CD4-positive, alpha-beta T cell treated with Interferon gamma for 1 hour (primary cell): ENCODE measurements around the gene IL10RA.
A peak's percentile ranks its signal among the peaks of the same experiment; 100 is the strongest.

Experiments used
- DNase-seq: peaks from one replicate; pipeline ENCODE4 v3.0.0-alpha.2; 2020

The IL10RA gene

DNA sequence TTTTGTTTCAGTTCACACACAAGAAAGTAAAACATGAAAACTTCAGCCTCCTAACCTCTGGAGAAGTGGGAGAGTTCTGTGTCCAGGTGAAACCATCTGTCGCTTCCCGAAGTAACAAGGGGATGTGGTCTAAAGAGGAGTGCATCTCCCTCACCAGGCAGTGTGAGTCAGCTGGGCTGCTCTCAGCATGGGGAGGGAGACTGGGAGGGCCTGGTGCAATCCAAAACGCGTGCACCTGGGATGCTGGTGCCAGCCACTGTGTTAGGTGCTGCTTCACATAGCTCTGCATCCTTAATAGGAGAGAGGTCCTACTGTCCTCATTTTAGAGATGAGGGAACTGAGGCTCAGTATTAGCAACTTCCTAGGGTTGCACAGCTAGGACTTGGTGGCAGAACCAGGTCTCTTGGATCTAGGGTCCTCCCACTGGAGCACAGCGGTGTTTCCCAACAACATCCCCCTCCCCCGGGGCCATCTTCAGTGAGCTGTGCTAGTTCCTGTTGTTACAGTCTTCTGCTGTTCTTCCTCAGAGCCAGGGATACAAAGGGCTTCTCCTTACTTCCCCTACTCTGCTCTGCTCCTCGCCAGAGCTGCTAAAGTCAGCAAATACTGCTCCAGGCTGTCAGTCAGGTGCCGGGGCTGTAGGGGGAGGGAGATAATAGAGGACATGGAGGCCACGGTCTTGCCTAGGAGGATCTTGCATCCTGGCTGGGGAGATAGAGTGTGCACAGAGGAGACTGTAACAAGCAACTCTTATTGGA lies 8.0 kb downstream of the IL10RA start:
- no peak for DNase-seq

DNA sequence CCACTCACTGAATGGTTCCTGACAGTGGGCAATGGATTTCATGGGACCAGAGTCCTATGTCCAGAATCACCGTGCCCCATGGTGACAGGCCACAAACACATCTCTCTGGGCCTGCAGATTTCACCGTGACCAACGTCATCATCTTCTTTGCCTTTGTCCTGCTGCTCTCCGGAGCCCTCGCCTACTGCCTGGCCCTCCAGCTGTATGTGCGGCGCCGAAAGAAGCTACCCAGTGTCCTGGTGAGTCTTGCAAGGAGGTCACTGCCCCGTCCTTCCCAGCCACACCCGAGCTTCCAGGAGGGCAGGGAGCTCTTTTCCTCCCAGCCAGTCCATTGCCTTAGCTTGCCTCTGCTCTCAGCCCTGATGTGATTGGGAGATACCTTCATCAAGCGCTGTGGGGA lies 9.3 kb downstream of the IL10RA start:
- no peak for DNase-seq

GRCh38 chr11:117996058-117996457 lies 9.9 kb downstream of the IL10RA start:
- DNase-seq: no peak

GRCh38 chr11:117997406-117997805 lies 11.2 kb downstream of the IL10RA start:
- DNase-seq: no peak

DNA sequence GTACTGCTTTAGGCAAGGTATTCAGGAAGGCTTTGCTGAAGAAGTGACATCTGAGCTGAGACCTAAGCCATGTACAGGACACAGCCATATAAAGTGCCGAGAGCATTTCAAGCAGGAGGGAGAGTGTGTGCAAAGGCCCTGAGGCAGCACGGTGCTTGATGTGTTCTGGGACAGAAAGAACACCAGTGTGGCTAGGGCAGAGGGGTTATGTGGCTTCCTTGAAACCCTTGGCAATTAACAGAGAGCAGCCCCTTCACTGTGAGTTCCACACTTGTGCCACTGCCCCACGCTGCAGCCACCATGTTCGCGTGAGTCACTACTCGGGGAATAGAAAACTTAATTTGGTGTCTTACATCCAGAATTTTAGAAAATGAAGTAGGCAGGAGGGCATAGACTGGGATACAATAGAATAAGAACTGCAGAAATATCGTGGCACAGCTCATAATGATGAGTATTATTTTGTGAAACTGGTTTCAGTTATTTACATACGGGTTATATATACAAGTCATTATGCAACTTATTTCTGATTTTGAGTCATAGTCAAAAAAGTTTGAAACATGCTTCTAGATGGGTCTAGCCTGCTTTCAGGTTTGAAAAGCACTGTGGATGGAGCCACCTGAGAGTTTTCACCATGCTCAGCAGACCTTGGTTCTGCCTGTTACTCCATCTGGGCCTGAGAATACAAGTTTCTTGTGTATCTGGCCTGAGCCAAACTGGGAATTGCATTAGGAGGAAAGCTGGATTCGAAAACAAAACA lies 11.8 kb downstream of the IL10RA start:
- no peak for DNase-seq

GRCh38 chr11:117998664-117999353 lies 12.6 kb downstream of the IL10RA start:
- no peak for DNase-seq

- DNase-seq: no peak
These were observed 13.3 kb downstream of the IL10RA start for GRCh38 chr11:117999354-117999993.

DNA sequence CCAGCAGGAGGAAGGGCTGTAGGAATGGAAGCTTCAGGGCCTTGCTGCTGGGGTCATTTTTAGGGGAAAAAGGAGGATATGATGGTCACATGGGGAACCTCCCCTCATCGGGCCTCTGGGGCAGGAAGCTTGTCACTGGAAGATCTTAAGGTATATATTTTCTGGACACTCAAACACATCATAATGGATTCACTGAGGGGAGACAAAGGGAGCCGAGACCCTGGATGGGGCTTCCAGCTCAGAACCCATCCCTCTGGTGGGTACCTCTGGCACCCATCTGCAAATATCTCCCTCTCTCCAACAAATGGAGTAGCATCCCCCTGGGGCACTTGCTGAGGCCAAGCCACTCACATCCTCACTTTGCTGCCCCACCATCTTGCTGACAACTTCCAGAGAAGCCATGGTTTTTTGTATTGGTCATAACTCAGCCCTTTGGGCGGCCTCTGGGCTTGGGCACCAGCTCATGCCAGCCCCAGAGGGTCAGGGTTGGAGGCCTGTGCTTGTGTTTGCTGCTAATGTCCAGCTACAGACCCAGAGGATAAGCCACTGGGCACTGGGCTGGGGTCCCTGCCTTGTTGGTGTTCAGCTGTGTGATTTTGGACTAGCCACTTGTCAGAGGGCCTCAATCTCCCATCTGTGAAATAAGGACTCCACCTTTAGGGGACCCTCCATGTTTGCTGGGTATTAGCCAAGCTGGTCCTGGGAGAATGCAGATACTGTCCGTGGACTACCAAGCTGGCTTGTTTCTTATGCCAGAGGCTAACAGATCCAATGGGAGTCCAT lies 14.1 kb downstream of the IL10RA start:
- no peak for DNase-seq

GRCh38 chr11:118000850-118001228 lies 14.6 kb downstream of the IL10RA start:
- no peak for DNase-seq

GRCh38 chr11:118001494-118001971 lies 15.3 kb downstream of the IL10RA start:
- no peak for DNase-seq

DNA sequence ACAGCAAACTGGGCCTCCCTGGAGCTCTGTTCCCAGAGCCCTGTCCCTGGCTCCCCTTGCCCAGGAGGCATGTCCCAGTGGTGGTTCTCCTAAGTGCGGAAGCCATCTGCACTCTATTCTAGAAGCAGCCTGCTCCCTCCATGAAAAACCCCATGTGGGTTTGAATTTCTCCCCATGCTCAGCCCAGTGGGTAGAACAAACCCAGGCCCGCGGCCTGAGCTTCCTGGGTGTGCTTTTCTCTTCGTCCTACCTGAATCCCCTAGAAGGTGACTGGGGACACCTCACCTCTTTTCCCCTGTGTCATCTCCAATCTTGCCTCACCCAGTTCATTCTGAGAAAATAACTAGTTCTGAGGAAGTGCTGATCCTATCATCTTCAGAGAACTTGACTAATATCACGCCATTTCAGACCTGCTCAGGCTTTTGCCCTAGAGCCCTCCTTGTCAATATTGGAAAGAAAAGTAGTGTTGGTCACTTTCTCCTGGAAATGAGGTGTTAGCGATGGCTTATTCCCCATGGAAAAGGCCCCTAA lies 15.9 kb downstream of the IL10RA start:
- no peak for DNase-seq

DNA sequence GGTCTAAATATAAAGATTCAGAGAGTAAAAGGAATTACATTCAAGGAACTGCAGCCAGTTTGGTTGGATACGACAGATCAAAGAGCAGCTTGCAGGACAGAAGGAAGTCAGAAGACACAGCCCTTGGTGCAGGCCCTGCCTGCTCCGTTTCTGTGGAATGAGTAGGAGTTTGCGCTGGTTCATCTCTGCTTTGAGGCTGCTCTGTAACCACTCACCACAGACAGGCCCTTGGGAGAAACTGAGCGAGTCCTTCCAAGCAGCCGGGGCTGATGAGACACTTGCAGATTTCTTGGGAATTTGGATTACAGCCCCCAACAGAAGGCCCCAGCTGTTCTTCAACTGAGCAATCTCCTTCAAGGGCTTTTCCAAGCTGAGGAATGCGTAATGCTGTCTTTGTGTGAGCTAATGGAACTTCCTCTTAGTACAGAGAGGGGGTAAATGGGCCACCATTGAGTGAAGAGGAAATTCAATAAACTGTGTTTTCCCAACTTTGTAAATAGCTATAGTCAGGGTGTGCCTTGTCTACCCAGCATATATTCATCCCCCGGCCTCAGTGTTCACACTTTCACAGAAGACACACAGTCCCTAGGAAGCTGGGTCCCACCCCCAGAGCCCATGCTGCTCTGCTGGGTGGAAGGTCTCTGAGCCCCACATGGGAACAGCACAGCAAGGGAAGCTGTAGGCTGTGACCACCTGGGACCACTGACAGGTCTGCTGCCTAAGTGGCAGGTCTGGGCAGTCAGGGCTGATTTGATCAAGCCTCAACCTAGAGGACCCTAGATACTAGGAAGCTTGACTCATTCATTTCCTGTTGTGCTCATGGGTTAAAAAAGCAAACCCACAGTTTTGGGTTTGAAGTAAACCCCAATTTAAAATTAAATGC lies 16.6 kb downstream of the IL10RA start:
- DNase-seq: peak; percentile 45

DNA sequence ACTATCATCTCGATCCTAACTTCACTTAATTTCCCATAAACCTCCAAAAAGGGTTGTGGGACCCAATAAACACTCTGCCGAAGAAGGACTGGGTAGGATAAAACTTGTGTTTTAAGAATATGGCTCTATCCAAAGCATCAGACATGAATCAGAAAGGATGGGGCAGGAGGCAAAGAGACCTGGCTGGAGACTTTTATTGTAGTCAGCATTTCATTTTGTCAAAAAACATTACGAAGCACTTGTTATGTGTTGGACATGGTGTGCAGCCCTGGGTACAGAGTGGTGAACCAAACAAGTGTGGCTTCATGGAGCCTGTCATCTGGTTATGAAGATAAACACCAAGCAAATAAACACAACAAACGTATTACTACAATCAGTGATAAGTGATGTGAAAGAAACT lies 17.3 kb downstream of the IL10RA start:
- no peak for DNase-seq

DNA sequence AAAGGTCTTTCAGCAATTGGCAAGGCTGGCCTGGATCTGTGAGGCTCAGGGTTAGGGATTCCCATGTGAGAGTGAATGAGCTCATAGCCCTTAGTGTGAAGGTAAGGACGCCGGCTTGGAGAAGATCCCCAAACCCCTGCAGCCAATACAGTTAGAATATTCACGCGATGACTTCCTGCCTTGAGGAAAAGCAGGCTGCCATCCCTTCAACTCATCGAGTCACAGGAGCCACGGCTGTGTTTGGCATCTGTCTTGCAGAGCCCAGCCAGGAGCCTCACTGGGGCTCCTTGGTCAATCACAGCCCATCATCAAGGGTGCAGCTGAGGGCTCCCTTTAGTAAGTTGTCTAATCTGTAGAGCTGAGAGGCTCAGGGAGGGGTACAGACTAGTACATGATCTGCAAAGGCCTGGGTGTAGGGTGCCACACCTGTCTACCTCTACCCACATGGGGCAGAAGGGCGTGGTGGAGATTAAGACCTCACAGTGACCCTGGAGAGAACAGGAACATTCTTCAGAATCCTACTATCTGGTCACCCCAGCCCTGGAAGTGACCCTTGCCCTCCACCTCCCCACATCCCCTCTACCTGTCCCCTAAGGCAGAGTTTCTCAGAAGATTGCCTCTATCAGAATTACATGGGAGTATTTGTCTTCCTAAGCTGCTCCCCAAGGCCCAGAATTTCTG lies 18.5 kb downstream of the IL10RA start:
- no peak for DNase-seq

DNA sequence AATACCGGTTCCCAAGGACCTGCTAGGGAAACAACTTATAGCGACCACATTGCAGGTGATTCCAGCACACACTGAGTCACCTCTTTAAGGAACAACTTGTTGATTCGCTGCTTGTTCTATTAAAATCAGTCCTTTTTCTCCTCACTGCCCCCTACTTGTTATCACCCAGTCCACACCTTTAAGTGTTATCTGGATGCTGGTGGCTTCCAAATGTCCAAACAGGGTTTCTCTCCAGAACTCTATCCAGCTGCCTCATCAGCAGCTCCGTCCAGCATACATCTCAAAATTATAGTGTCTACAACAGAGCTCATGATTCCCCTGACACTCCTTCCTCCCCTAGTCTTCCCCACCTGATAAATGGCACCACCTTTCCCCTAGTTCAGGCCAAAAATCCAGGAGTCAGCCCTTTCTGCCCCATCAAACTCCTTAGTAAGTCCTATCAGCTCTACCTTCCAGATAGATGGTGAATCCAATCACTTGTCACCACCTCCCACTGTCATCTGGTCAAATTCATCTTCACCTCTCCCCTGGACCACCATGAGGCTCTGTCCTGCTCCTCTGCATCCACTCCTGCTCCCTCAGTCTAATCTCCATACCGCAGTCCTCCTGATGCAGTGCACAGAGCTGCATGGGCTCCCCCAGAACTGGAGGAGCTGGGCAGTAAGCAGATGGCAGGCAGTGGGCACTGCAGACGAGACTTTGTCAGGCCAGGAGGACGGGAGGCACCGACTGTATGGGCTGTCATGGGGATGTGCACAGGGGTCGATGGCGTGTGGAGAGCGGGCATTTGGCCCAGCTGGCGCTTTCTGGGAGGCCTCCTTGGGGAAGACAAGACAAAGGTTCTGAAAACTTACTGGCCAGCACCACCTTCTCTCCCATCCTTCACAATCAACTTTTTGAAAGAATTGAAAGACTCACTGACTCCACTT lies 19.3 kb downstream of the IL10RA start:
- DNase-seq: no peak

- DNase-seq: no peak
These were observed 19.9 kb downstream of the IL10RA start for GRCh38 chr11:118006153-118006534.

- no peak for DNase-seq
These were observed 20.8 kb downstream of the IL10RA start for GRCh38 chr11:118007040-118007439.

DNA sequence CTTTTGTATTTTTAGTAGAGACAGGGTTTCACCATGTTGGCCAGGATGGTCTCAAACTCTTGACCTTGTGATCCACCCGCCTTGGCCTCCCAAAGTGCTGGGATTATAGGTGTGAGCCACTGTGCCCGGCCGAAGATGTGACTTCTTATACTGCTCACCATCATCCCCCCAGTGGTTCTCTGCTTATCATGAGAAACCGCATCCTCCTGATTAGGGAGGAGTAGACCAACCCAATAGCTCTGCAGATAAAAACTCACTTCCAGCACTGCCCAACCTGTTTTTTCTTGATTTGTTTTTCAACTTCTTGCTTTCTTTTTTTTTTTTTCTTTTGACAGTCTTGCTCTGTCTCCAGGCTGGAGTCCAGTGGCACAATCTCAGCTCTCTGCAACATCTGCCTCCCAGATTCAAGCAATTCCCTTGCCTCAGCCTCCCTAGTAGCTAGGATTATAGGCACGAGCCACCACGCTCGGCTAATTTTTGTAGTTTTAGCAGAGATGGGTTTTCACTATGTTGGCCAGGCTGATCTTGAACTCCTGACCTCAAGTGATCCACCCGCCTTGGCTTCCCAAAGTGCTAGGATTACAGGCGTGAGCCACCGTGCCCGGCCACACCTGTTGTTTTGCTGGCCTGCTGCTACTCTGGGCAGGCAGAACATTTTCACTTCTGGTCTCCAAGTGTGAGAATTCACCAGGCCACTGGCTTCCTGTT lies 21.5 kb downstream of the IL10RA start:
- DNase-seq: peak; percentile 56
